ENCODE data around the gene ACTR5.
"Not testable (repeated sequence)": the region's sequence is repeated elsewhere in the genome, so short reads cannot be mapped to it uniquely, and the experiment has no call there.

- not testable (repeated sequence) for TF ChIP-seq TMF1 (CRISPR knock-in tag; IDR thresholded peaks at IDR 0.05; ENCODE audit: low read depth); FOSL2 (CRISPR knock-in tag; IDR thresholded peaks at IDR 0.05); EZH2 (conservative IDR thresholded peaks at IDR 0.05; ENCODE audit: low read depth, low read length); KDM1A (CRISPR knock-in tag; IDR thresholded peaks at IDR 0.05); RNF219 (CRISPR knock-in tag; IDR thresholded peaks at IDR 0.05); ZNF383 (CRISPR knock-in tag; IDR thresholded peaks at IDR 0.05; ENCODE audit: borderline replicate concordance); U2AF2 (IDR thresholded peaks at IDR 0.05; ENCODE audit: low read depth, low read length); POLR2A (IDR thresholded peaks at IDR 0.05; ENCODE audit: insufficient read depth in 1 of 2, low read depth in 2 of 2, low read length in 2 of 2)
Observed at GRCh38 chr20:38794057-38794456, 45.8 kb downstream of the ACTR5 start.
